GM19395 (cell line): ENCODE data around the gene ENPP6.

Experiments
- ATAC-seq: cut with Tn5 transposase; IDR thresholded peaks from one replicate; pipeline ENCODE4 v1.9.1; 2021; ENCODE audit warnings: mild to moderate bottlenecking, moderate library complexity; ENCODE audit not compliant: unreplicated experiment

ENPP6 gene

GRCh38 chr4:184217634-184218033 lies at the start of gene ENPP6:
Gene ENPP6, minus strand, starts transcription at chr4:184217873. Its CDS starts 54 bp downstream, at chr4:184217819.
- ATAC-seq: no peak

GRCh38 chr4:184267206-184267608 lies 49.5 kb upstream of the ENPP6 start:
- no peak for ATAC-seq

- peak; percentile 36 for ATAC-seq
Measured at GRCh38 chr4:184265546-184266351, 48.1 kb upstream of the ENPP6 start.

- ATAC-seq: peak; percentile 36
Measured at GRCh38 chr4:184263910-184264732, 46.4 kb upstream of the ENPP6 start.

DNA sequence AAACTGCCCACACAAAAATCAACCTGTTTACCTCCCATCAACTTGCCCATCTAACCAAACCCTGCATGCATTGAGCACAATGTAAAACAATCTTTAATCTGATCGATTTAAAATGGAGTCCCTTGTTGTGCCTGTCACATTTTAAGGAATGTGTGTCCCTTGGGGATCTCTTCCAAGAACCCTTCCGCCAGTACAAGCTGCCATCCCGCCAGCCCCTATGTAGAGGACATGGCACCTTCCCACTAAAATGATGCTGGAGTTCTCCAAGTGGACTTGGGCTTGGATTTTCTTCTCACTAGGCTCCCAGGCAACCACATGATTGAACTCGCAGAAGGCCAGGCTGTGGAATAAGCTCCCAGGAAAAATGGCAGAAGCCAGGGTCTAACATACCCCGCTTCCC lies 45.8 kb upstream of the ENPP6 start:
- no peak for ATAC-seq

- ATAC-seq: no peak
Measured at GRCh38 chr4:184262901-184263300, 45.2 kb upstream of the ENPP6 start.

DNA sequence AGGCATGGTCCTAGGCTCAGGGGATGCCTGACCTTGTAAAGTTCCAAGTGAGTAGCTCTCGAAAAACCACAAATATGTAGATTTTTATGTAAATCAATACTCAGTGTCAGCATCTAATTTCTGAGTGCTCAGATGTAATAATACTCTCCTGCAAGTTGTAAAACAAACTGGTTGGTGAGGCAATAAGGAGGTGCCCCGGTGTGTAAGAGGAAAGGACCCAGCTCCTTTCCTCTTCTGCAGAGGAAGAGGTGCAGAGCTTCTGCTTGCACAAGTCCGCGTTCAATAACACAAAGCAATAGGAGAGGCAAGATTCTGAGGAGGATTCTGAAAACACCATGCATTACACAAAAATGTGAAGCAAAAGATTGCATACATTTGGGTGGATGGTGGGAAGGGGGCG lies 43.6 kb upstream of the ENPP6 start:
- no peak for ATAC-seq

DNA sequence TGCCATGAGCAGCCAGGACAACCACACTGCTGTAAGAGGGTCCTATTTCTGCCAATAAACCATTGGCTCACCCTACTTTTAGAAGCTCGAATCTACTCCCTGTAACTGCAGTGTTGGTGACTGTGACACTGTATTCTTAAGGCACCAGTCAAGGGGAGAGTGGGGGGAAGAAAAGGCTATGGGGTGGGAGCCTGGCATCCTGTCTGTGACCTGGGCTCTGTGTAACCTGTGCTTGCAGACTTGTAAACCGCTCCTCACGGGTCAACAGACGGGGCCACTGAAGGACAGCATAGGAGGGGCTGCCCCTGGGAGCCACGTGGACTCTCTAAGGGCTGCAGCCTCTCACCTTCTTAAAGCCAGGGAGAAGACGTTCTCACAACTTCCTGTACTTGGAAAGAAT lies 42.2 kb upstream of the ENPP6 start:
- ATAC-seq: no peak

DNA sequence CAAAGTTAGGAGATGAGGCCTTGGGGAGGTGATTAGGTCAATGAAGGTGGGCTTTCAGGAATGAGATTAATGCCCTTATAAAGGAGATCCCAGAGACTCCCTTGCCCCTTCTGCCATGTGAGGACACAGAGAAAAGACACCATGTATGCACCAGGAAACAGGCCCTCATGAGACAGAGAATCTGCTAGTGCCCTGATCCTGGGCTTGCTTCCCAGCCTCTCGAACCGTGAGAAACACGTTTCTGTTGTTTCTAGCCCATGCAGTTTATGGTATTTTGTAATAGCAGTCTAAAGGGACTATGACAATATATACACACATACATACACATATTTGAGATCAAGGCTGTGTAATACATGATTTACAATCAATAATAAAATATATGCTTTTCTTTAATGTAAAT lies 41.4 kb upstream of the ENPP6 start:
- ATAC-seq: no peak

- ATAC-seq: no peak
Measured at GRCh38 chr4:184255871-184256642, 38.4 kb upstream of the ENPP6 start.

- no peak for ATAC-seq
Measured at GRCh38 chr4:184255361-184255760, 37.7 kb upstream of the ENPP6 start.

DNA sequence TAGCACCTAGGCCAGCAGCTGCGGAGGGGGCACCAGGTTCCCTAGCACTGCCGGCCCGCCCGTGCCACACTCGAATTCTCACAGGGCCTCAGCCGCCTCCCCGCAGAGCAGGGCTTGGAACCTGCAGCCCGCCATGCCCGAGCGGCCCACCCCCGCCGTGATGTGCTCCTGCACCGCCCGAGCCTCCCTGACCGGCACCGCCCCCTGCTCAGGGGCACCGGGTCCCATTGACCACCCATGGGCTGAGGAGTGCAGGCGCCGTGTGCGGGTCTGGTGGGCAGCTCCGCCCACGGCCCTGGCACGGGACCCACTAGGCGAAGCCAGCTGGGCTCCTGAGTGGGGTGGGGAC lies 35.4 kb upstream of the ENPP6 start:
- no peak for ATAC-seq

- no peak for ATAC-seq
Measured at GRCh38 chr4:184252136-184253071, 34.7 kb upstream of the ENPP6 start.

DNA sequence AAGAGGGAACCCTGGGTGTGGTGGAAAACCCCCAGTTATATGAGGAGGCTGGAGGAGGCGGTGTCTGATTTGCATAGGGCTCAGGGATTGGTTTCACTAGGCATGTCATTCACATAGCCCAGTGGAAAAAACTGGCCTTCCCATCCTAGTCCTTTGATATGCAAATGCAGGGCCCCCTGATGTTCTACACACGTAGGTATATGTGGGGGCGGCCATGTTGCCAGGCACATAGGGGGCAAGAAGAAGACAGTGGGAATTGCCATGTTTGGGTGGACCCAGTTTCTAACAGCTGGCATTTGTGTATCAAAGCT lies 34.0 kb upstream of the ENPP6 start:
- ATAC-seq: no peak

- ATAC-seq: peak; percentile 76
Measured at GRCh38 chr4:184250795-184251669, 33.4 kb upstream of the ENPP6 start.

GRCh38 chr4:184248216-184248615 lies 30.5 kb upstream of the ENPP6 start:
- no peak for ATAC-seq

DNA sequence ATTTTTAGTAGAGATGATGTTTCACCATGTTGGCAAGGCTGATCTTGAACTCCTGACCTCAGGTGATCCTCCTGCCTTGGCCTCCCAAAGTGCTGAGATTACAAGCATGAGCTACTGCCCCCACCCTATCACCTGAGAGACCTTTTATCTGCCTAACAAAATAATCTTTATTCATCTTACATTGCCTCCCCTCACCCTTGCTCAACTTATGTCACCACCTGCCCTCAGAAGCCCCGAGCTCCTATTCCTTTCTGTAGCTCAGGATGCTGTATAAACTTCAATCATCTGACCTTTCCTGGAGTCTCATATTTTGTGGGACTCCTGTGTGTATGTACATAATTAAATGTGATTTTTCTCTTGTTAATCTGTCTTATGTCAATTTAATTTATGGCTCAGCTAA lies 29.7 kb upstream of the ENPP6 start:
- no peak for ATAC-seq

- no peak for ATAC-seq
Measured at GRCh38 chr4:184246426-184246825, 28.8 kb upstream of the ENPP6 start.

- no peak for ATAC-seq
Measured at GRCh38 chr4:184238072-184238745, 20.5 kb upstream of the ENPP6 start.
